ENCODE measurements around the gene TTI1.

GRCh38 chr20:37989601-37990295, 43.5 kb downstream of the TTI1 start:
- TF ChIP-seq RAD21 (IDR thresholded peaks at IDR 0.05; ENCODE audit: low read depth) = no peak
- no peak for TF ChIP-seq YY1 (IDR thresholded peaks at IDR 0.05; ENCODE audit: low read depth)
- TF ChIP-seq MAX (IDR thresholded peaks at IDR 0.05) = no peak
- no peak for TF ChIP-seq CREB1 (IDR thresholded peaks at IDR 0.05; ENCODE audit: low read depth)
- TF ChIP-seq TEAD4 (IDR thresholded peaks at IDR 0.05) = no peak
- no peak for TF ChIP-seq FOXM1 (IDR thresholded peaks at IDR 0.05; ENCODE audit: borderline replicate concordance, low read depth)
- no peak for TF ChIP-seq NFIC (IDR thresholded peaks at IDR 0.05)
- TF ChIP-seq TCF12 (IDR thresholded peaks at IDR 0.05; ENCODE audit: low read depth) = no peak
- no peak for TF ChIP-seq ZBTB7A (IDR thresholded peaks at IDR 0.05; ENCODE audit: low read depth)
- TF ChIP-seq, protein P1, sequence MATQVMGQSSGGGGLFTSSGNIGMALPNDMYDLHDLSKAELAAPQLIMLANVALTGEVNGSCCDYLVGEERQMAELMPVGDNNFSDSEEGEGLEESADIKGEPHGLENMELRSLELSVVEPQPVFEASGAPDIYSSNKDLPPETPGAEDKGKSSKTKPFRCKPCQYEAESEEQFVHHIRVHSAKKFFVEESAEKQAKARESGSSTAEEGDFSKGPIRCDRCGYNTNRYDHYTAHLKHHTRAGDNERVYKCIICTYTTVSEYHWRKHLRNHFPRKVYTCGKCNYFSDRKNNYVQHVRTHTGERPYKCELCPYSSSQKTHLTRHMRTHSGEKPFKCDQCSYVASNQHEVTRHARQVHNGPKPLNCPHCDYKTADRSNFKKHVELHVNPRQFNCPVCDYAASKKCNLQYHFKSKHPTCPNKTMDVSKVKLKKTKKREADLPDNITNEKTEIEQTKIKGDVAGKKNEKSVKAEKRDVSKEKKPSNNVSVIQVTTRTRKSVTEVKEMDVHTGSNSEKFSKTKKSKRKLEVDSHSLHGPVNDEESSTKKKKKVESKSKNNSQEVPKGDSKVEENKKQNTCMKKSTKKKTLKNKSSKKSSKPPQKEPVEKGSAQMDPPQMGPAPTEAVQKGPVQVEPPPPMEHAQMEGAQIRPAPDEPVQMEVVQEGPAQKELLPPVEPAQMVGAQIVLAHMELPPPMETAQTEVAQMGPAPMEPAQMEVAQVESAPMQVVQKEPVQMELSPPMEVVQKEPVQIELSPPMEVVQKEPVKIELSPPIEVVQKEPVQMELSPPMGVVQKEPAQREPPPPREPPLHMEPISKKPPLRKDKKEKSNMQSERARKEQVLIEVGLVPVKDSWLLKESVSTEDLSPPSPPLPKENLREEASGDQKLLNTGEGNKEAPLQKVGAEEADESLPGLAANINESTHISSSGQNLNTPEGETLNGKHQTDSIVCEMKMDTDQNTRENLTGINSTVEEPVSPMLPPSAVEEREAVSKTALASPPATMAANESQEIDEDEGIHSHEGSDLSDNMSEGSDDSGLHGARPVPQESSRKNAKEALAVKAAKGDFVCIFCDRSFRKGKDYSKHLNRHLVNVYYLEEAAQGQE (IDR thresholded peaks at IDR 0.05; ENCODE audit: low read depth) = no peak
- TF ChIP-seq EP300 (IDR thresholded peaks at IDR 0.05; ENCODE audit: borderline replicate concordance) = no peak
- no peak for TF ChIP-seq USF1 (IDR thresholded peaks at IDR 0.05)
- no peak for TF ChIP-seq CEBPB (IDR thresholded peaks at IDR 0.05)
- TF ChIP-seq EGR1 (IDR thresholded peaks at IDR 0.05) = no peak

All from Ishikawa (cell line).